Testis (tissue), 2 donors: ENCODE measurements around the gene RAB39B.

Source experiments
- POLR2A ChIP-seq: fragments of 450-650 bp; IDR thresholded peaks from one replicate; pipeline ENCODE4 v1.6.1; 2017; ENCODE audit warnings: antibody characterized with exemption, mild to moderate bottlenecking, moderate library complexity
- TF ChIP-seq, protein P1 (sequence below), 3 experiments: fragments of 450-650 bp in 2 of 3; fragments of 200-600 bp in 1 of 3; sonication (generic) in 1 of 3; IDR thresholded peaks; one replicate each; pipeline ENCODE4 v1.5.1; 2016 to 2019; ENCODE audit warnings: antibody characterized with exemption in 3 of 3, mild to moderate bottlenecking in 2 of 3, moderate library complexity in 1 of 3

GRCh38 chrX:155263854-155264628 is at the start of gene RAB39B:
- no peak for TF ChIP-seq POLR2A
- TF ChIP-seq, protein P1, sequence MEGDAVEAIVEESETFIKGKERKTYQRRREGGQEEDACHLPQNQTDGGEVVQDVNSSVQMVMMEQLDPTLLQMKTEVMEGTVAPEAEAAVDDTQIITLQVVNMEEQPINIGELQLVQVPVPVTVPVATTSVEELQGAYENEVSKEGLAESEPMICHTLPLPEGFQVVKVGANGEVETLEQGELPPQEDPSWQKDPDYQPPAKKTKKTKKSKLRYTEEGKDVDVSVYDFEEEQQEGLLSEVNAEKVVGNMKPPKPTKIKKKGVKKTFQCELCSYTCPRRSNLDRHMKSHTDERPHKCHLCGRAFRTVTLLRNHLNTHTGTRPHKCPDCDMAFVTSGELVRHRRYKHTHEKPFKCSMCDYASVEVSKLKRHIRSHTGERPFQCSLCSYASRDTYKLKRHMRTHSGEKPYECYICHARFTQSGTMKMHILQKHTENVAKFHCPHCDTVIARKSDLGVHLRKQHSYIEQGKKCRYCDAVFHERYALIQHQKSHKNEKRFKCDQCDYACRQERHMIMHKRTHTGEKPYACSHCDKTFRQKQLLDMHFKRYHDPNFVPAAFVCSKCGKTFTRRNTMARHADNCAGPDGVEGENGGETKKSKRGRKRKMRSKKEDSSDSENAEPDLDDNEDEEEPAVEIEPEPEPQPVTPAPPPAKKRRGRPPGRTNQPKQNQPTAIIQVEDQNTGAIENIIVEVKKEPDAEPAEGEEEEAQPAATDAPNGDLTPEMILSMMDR (IDR thresholded peaks at IDR 0.05), result no peak
